Right lobe of liver (tissue), 4 donors: ENCODE measurements around the gene MEF2C.

Experiments used
- CTCF ChIP-seq, 4 donors: fragments of 200-600 bp in 3 of 4; fragments of 450-650 bp in 1 of 4; IDR thresholded peaks; one replicate each; pipeline versions ENCODE4 v1.5.1 to v1.8.0; 2016 to 2022; ENCODE audit warnings: antibody characterized with exemption in 4 of 4, mild to moderate bottlenecking in 2 of 4
- POLR2A ChIP-seq: fragments of 450-650 bp; IDR thresholded peaks from one replicate; pipeline ENCODE4 v1.6.1; 2017; ENCODE audit warnings: antibody characterized with exemption, mild to moderate bottlenecking
- donor health status: DM: no; HTN: no; CAD: no.
- donor health status: DM: no; HTN: no; CAD: no.
- donor health status: DM: no; HTN: yes; CAD: no.

- TF ChIP-seq POLR2A (no peak), CTCF (IDR thresholded peaks at IDR 0.05) (no peak)
Observed at GRCh38 chr5:88677943-88678769, 204.8 kb downstream of the MEF2C start.
